Measurements from ENCODE around the gene TNIP1.

Gene TNIP1

DNA sequence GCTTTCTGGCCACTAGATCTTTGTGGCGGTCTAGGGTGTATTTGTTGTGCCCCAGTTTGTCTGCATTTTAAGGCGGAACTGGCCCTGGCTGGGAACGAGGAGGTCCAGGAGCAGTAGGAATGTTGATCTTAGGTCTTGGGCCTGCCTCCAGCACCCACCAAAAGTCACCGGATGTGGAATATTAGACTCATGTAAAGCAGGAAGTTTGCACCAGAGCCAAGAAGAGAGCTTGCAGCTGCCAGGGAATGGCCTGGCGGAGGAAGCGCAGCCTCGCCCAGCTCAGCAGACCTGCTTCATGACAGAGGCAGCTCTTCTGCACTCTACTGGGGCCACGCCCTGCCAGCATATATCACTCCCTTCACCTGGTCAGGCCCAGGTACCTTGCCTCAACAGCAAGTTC, 57.2 kb downstream of the TNIP1 start:
- DNase-seq (ENCODE audit: low read depth in 2 of 2), result no peak

- no peak for DNase-seq (ENCODE audit: low read depth in 2 of 2)
Measured at GRCh38 chr5:151023047-151023615, 57.7 kb downstream of the TNIP1 start.

DNA sequence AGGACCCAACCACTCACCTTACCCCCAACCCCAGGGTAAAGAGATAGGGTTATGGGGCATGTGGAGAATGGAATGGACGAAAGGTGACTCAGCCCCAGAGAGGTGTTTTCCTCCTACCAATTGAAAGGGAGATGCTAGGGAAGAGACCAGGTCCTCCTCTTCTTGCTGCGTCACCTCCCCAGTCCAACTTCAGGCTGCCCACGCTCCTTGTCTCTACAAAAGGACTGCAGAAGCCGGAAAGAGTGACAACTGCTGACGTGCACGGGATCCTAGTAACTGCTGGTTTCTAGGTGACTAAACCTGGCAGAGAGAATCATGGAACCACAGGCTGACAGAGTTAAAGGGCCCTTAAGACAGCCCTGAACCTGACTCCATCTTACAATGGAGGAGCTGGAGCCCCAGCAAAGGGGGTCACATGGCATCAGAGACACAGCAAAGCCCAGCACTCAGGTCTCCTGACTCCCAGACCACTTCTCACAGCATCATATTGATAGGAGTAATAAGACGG, 58.3 kb downstream of the TNIP1 start:
- no peak for DNase-seq (ENCODE audit: low read depth in 2 of 2)

DNA sequence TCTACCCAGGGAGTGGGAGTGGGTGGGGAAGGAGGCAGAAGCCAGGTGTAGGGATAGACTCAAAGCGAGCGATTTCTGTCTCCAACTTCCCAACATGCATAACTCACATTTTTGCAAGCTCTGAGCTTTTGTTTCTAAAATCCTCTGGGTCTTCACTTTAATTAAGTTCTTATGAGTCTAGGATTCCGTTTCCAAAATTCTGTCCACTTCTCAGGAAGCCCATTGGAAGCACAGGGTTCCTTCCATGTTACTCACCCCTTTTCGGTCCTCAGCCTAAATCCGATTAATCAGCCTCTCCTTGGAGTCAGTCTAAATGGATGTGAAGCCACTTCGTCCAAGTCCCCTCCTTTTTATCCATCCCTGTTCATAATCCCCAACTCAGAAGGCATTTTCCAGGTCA, 59.1 kb downstream of the TNIP1 start:
- no peak for DNase-seq (ENCODE audit: low read depth in 2 of 2)

- DNase-seq (ENCODE audit: low read depth in 2 of 2), result no peak
Measured at GRCh38 chr5:151020304-151021110, 60.3 kb downstream of the TNIP1 start, which contains the start of gene GPX3. Gene GPX3, plus strand, starts transcription at chr5:151020591. Its CDS starts 64 bp downstream, at chr5:151020655.

GRCh38 chr5:151019331-151019730, 61.5 kb downstream of the TNIP1 start:
- DNase-seq (ENCODE audit: low read depth in 2 of 2), result no peak

DNA sequence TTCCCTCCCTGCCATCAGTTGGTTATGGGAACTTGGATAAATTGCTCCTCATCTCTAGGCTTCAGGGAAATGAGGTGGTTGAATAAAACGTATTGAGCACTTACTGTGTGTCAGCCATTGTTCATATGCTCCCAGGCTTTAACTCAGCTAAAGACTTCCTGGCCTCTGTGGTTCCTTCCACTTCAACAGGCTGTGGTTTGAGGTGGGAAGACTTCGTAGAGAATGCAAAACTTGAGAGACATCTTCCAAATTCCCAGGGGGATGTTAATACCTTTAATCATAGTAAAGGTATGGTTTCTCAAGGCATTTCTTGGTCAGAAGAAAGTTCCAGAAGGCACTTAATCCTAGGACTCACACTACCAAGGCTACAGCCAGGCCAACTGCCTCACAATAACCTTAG, 62.0 kb downstream of the TNIP1 start:
- DNase-seq (ENCODE audit: low read depth in 2 of 2), result no peak

- DNase-seq (ENCODE audit: low read depth in 2 of 2), result no peak
Measured at GRCh38 chr5:151017897-151018296, 62.9 kb downstream of the TNIP1 start.

- DNase-seq (ENCODE audit: low read depth in 2 of 2), result no peak
Measured at GRCh38 chr5:151016700-151017099, 64.1 kb downstream of the TNIP1 start.

DNA sequence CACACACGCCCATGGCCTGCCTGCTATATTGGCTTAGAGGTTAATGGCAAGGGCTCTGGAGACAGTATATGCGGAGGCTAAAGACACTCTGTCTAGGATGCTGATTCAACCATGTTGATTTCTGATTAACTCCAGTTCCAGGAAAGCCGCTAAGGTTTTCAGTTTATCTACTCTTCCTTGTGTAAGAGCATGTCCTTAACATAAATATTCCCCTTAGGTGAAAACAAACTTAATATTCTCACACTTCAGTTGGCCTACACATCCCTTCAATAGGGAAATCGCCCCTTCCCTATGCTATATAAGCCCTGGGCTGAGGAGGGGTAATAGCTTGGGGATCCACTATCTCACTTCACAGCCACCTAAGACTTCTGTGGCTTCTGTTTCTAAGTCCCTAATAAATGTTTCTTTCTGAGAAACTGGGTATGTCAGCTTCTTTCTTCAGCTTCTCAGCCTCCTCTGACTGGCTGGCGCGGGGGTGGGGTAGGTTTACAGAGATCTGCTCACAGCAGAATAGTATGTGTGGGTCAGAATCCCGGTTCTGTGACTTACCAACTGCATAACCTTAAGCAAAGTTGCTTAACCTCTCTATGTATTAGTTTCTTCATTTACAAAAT, 64.8 kb downstream of the TNIP1 start:
- no peak for DNase-seq (ENCODE audit: low read depth in 2 of 2)

DNA sequence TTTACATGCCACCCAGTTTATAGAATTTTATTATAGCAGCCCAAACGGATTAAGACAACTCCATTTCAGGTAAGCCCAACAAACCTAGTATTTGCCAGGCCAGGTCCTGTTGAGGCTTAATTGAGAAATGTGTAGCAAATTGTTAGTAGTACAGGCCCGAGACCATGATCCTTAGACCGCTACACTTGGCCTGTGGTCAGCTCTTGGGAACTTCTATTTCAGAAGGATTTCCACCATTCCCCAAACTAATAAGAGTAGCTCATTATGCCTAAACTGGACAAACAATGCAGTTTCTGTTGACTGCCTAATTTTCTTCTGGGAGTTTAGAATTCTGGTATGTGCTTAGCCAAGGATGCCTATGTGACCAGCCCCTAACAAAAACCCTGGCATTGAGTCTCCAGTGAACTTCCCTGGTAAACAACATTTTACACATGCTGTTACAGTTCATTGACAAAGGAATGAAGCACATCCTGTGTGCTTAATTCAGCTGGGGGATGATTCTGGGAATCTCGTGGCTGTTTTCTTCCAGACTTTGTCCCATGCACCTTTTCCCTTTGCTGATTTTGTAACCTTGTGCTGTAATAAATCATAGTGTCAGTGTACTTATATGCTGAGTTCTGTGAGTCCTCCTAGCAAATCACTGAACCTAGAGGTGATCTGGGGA, 66.0 kb downstream of the TNIP1 start:
- no peak for DNase-seq (ENCODE audit: low read depth in 2 of 2)

GRCh38 chr5:151012862-151013261, 68.0 kb downstream of the TNIP1 start:
- no peak for DNase-seq (ENCODE audit: low read depth in 2 of 2)

DNA sequence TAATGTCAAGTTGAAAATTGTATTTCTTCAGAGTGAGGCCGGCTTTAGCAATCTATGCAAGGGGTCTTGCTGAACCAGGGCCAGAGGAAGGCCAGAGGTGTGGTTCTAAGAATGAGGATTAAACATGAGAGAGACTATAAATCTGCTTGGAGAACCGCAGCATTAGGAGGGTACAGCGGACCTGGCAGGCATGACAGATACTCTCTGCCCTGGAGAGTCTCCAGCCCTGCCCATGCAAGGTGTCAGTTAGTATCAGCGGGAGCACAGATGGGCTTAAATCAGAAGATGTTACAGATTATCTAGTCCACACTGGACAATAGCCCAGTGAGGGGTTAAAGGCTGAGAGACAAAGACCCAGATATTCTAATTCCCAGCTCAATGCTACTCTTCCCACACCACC, 71.9 kb downstream of the TNIP1 start:
- no peak for DNase-seq (ENCODE audit: low read depth in 2 of 2)

- DNase-seq (ENCODE audit: low read depth in 2 of 2), result no peak
Measured at GRCh38 chr5:151008210-151008491, 72.7 kb downstream of the TNIP1 start.

GRCh38 chr5:151007430-151008209, 73.2 kb downstream of the TNIP1 start:
- DNase-seq (ENCODE audit: low read depth in 2 of 2), result no peak

GRCh38 chr5:151006704-151007334, 74.0 kb downstream of the TNIP1 start:
- no peak for DNase-seq (ENCODE audit: low read depth in 2 of 2)

DNA sequence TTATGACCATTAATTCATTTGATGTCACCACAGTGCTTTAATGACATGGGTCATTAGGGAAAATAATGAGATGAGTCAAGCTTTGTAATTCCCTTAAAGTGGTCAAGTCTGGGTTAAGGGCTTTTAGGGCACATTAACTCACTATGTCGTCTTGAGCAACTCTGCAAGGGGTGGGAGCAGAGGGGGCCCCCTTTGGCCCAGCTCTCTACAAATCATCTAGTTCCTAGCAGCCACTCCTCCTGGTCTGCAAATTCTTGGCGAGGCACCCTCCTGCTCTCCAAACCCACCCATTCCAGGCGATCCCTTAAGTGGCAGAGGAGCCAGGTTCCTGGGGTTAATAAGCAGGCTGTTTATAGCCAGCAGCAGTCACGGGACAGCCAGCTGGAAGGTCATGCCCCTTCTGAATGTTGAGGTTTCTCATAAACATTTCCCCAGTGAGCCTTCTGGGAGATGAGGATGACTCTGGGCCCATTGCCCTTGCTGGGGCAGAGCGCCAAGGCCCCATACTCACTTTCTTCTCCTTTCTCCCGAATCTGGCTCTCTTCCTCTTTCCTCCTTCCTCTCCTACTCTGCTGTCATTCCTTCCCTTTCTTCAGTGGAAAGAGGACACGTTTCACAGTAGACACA, 74.8 kb downstream of the TNIP1 start:
- no peak for DNase-seq (ENCODE audit: low read depth in 2 of 2)

- no peak for DNase-seq (ENCODE audit: low read depth in 2 of 2)
Measured at GRCh38 chr5:151005187-151005949, 75.5 kb downstream of the TNIP1 start.

DNA sequence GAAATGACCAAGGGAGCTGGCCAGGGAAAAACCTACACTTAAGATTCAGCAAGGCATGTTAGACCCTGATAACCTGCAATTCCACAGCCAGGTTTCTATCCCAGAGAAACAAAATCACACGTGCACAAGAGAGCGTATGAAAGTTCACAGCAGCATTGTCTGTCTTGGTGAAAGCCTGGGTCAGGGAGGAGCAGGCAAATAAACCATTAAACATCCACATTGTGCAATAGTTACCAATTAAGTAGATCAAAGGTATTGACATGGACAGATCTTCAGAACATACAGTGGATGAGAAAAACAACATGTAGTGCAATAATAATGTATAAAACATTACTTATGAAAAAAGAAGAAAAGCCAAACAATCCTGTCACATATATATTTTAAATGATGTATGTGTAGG, 76.3 kb downstream of the TNIP1 start:
- DNase-seq (ENCODE audit: low read depth in 2 of 2), result no peak

DNA sequence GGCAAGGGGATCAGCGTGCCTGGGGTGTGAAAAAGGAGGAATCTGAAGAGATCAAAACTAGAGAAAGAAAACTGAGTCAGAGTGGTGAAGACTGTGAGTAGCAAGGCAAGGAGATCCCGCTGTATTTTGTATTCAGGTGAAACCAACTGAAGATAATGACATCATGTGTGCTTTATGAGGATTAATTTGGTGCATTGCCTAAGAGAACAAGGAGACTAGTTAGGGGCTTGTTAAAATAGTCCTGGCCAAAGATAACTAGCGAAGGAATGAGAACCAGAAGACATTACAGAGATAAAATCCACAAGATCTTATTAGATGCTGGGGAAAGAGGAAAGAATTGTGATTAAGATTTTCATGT, 77.4 kb downstream of the TNIP1 start:
- DNase-seq (ENCODE audit: low read depth in 2 of 2), result no peak
